ENCODE measurements around the gene KCNJ1.

Gene KCNJ1

DNA sequence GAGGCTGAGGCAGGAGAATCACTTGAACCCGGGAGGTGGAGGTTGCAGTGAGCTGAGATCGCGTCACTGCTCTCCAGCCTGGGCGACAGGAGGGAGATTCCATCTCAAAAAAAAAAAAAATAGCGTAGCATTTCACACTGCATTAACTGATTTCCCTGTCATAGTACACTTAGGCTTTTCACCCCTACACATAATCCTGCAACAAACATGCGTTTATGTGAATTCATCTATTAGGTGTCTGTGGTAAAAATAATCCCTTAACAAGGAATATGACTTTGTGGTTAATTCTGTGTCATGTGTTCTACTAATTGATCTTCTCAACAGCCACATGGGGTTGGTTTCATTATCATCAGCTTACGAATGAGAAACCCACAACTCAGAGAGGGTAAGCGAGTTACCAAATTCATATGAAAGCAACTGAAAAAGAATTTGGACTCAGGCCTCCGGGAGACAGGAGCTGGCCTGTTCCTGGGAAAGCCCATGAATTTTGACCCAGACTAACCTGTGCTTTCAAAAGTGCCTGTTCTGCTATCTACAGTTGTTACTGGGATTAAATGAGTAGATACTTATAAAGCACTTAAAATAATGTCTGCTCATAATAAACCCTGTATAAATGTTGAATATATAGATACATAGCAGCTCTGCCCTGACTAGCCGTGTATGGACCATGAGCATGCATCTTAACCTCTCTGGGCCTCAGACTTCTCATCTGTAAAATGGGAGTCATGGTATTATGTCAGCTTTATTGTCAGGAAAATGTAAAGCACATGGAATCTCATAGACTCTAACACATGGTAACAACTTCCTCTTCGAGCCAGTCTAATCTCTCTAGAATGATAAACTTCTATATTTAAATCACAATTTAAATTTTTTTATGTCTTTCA is 36.6 kb downstream of the KCNJ1 start:
- TF ChIP-seq, protein P1, sequence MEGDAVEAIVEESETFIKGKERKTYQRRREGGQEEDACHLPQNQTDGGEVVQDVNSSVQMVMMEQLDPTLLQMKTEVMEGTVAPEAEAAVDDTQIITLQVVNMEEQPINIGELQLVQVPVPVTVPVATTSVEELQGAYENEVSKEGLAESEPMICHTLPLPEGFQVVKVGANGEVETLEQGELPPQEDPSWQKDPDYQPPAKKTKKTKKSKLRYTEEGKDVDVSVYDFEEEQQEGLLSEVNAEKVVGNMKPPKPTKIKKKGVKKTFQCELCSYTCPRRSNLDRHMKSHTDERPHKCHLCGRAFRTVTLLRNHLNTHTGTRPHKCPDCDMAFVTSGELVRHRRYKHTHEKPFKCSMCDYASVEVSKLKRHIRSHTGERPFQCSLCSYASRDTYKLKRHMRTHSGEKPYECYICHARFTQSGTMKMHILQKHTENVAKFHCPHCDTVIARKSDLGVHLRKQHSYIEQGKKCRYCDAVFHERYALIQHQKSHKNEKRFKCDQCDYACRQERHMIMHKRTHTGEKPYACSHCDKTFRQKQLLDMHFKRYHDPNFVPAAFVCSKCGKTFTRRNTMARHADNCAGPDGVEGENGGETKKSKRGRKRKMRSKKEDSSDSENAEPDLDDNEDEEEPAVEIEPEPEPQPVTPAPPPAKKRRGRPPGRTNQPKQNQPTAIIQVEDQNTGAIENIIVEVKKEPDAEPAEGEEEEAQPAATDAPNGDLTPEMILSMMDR (IDR thresholded peaks at IDR 0.05; ENCODE audit: low read depth, low read length), result no peak
- no peak overlapping the region for H3K4me3 ChIP-seq (ENCODE audit: low read depth, low read length)

DNA sequence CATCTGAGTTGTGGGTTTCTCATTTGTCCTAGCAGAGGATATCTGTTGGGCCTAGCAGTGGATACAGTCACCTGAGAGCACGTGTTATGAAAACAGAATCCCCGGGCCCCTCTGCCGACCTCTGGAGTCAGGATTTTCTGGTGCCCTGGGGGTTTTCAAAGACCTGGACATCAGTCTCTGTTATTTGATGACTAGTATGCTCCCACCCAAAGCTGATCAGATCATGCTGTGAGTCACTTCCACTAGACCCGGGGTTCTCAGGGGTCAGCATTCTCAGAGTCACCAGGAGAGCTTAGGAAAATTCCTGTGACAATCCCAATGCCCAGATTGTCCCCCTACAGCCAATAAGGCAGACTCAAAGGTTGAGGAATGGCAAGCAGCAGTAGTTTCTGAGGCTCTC is 38.7 kb downstream of the KCNJ1 start:
- H3K4me3 ChIP-seq (ENCODE audit: low read depth, low read length), result no peak overlapping the region
- TF ChIP-seq, protein P1 (IDR thresholded peaks at IDR 0.05; ENCODE audit: low read depth, low read length), result no peak

DNA sequence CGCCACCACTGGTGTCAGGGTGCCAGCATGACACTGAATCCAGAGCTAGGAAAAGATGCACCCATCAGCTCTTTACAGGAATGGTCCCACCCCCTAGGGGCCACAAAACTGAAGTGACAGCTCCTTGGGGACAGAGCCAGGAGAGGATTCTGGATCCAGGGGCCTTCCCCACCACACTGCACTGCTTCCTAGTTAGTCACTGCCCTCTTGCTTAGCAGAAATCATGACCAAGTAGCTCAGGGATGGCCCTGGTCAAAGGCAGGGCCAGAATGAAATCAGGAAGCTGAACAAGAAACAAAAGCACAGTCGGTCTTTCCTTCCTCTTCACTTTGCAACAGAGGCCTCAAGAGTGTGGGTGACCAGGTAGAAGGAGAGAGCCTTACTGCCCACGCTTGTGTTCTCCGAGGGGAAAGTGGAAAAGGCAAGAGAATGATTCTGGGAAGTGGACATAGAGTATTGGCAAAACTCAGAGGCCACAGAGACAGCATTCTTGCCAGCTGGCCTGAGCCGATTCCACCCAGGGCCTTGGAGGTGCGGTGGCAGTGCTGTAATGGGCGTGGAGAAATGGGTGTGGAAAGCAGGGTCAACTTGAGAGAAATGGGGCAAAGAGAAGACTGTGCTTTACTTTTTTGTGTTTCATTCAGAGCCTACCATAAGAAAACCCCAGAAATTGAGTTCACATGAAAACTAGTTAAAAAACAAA is 39.8 kb downstream of the KCNJ1 start:
- H3K4me3 ChIP-seq (ENCODE audit: low read depth, low read length), result no peak overlapping the region
- TF ChIP-seq, protein P1 (IDR thresholded peaks at IDR 0.05; ENCODE audit: low read depth, low read length), result no peak

DNA sequence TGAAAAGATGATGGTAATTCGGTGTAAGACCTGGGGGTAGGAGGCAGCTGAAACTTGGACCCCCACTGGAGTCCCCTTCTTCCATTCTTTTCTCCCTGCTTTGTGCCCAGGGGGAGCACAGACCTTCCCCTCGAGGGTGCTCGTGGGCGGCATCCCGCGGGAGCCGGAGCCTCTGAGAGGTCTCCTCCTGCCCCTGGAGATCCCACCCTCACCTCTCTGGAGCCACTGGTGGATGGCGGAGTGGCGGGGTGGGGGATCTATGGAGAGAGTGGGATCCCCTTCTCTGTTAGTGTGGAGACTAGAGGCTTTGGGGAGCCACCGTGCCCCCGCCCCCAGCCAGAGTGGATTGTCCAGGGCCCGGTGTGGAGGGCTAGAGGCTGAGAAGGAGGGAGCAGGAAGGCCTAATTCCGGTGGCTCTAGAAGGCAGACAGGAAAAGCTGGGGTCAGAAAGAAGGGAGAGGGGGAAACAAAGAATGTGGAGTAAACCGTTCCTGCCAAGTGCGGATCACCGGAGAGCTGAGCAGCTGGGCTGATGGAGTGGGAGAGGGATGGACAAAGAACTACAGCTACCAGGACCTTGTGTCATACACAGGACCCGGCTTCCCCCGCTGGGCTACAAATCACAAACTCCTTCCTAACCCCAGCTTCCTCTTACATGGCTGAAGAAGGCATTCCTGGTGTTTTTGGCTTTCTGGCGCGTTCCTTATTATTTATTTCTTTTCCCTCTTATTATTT is 41.9 kb downstream of the KCNJ1 start:
- TF ChIP-seq, protein P1 (IDR thresholded peaks at IDR 0.05; ENCODE audit: low read depth, low read length), result no peak
- no peak overlapping the region for H3K4me3 ChIP-seq (ENCODE audit: low read depth, low read length)

DNA sequence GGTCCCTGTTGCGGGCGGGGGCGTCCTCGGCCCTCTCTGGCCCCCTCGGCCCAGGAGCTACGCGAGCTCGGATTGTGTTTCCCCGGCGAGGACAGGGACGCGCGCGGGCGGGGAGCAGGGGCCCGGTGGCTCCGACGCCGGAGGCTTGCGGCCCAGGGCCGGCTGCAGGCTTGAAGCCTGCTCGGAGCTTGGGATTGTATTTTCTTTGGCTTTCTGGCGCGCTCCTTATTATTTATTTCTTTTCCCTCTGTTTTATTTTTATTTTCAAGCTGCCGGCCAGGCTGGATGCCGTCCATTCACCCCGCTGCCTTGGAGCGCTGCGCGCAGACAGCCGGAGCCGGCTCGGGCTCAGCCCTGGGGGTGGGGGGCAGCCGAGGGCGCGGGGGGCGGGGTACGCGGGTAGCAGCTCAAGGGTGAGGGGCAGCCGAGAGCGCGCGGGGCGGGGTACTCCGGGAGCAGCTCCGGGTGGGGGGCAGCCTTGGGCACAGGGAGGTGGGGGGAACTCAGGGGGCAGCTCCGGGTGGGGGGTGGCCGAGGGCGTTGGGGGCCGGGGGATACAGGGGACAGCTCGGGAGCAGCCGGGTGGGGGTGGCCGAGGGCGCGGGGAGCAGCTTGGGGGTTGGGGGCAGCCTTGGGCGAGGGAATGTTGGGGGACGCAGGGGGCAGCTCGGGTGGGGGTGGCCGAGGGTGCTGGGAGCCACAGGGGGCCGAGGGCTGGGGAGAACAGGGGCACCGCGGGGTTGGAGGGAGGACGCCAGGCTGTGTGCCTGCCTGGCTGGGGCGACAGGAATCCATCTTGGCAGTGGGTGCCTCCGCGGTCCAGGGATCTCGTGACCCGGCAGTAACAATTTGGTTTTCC is 42.7 kb downstream of the KCNJ1 start:
- TF ChIP-seq, protein P1 (IDR thresholded peaks at IDR 0.05; ENCODE audit: low read depth, low read length), result no peak
- no peak overlapping the region for H3K4me3 ChIP-seq (ENCODE audit: low read depth, low read length)

DNA sequence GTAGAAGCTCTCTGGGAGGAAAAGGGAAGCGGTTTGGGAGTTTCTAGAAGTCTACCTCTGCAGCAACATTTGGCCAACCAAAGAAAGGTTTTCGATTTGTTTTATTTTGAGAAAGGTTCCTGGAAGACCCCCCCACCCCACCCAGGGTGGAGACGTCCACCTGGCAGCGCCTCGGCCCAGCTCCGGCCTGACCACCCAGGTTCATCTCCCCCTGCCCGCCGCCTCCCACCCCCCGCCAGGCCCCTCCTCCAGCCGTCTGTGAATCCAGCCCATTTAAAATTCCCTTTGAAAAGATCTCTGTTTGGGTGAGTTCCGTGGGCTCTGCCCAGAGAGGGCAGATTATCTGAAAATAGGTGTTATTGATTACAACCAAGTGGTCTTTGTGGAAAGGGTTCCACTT is 43.3 kb downstream of the KCNJ1 start:
- TF ChIP-seq, protein P1 (IDR thresholded peaks at IDR 0.05; ENCODE audit: low read depth, low read length), result no peak
- no peak overlapping the region for H3K4me3 ChIP-seq (ENCODE audit: low read depth, low read length)
